ENCODE data around the gene HRH2.

GRCh38 chr5:175717837-175718236, 60.0 kb downstream of the HRH2 start:
- TF ChIP-seq, protein P1, sequence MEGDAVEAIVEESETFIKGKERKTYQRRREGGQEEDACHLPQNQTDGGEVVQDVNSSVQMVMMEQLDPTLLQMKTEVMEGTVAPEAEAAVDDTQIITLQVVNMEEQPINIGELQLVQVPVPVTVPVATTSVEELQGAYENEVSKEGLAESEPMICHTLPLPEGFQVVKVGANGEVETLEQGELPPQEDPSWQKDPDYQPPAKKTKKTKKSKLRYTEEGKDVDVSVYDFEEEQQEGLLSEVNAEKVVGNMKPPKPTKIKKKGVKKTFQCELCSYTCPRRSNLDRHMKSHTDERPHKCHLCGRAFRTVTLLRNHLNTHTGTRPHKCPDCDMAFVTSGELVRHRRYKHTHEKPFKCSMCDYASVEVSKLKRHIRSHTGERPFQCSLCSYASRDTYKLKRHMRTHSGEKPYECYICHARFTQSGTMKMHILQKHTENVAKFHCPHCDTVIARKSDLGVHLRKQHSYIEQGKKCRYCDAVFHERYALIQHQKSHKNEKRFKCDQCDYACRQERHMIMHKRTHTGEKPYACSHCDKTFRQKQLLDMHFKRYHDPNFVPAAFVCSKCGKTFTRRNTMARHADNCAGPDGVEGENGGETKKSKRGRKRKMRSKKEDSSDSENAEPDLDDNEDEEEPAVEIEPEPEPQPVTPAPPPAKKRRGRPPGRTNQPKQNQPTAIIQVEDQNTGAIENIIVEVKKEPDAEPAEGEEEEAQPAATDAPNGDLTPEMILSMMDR (IDR thresholded peaks at IDR 0.05), result no peak
- no peak for TF ChIP-seq POLR2A (IDR thresholded peaks at IDR 0.05)

Measured in lower leg skin (tissue), 3 donors.